Measurements from ENCODE around the gene CCL28.
"Not testable (repeated sequence)": the region's sequence is repeated elsewhere in the genome, so short reads cannot be mapped to it uniquely, and the experiment has no call there.

CCL28 gene

GRCh38 chr5:43409809-43410271 lies 2.4 kb downstream of the CCL28 start:
- DNase-seq, result no peak

GRCh38 chr5:43402524-43403066 lies 9.6 kb downstream of the CCL28 start:
- not testable (repeated sequence) for DNase-seq

GRCh38 chr5:43401827-43402226 lies 10.4 kb downstream of the CCL28 start:
- no peak for DNase-seq

DNA sequence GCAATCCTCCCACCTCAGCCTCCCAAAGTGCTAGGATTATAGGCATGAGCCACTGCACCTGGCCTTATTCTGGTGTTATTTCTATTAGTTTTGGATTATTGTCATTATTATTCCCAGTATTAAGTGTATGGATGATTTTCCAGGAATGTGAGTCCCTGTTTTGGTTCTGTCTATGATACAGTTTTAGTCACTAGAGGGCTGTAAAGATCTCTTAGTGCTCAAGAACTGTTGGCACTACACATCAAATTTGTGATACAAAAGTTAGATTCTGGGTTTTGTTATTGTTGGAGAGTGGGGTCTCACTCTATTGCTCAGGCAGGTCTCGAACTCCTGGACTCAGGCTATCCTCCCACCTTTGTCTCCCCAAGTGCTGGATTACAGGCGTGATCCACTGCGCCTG lies 12.1 kb downstream of the CCL28 start:
- DNase-seq, result no peak

DNA sequence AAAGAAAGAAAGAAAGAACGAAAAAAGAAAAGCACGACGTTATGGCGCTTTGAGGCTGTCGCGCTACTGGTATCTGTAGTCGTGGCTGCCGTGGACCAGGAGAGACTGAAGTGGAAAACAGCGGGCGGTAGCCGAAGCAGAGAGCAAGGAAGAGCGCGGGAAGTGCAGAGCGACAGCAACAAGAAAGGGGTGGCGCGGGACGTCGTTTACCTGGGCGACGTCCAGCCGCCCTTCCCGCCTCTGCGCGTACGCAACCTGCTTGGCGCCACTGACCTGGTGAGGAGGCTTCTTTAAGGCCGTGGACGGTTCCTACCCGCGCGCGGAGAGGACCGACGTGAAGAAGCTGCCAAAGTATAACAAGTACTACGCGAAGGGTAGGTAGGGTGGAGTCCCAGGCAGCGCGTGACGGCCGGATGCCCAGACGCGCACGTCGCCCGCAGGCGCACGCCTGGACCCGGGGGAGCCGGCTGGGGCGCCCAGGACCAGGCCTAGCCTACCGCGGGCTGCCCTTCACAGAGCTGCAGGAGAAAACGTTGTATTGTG lies 15.4 kb downstream of the CCL28 start:
- DNase-seq, result peak; percentile 48 to 64

DNA sequence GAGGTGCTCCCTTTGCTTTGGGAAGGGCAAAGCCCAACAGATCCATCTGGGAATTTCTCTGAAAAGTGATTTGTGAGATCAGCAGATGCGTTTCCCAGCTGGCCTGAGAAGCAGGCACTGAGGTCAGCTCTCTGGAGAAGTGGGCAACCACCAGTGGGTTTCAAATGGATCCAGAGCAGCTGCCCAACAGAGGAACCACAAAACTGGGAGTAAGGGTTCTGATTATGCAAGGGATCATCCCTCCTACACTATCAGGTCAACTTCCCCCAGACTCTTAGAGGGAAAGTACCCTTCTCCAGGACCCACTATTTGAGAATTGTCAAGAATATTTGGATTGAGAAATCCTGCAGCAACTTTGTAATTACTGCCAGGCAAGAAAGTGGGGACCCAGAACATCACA lies 21.7 kb downstream of the CCL28 start:
- DNase-seq, result no peak

GRCh38 chr5:43389679-43390329 lies 22.4 kb downstream of the CCL28 start:
- DNase-seq, result peak; percentile 51 to 69

DNA sequence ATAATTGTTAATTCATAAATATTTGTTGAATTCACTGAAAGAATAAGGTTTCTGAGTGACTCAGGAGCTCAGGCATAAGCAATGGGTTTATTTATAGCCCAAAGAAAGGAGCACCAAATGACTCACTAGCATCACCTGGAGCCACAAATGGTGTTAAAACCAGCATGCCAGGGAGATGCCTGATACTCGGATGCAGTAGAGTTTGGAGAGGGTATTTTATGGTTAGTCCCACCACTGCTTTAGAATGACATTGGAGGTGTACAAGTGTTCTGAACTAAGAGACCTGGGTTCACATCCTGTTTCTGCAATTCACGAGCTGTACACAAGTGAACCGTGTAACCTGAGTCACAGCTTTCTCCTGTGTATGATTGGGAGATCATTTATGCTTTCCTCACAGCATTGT lies 25.2 kb downstream of the CCL28 start:
- no peak for DNase-seq

GRCh38 chr5:43376496-43377140 lies 35.6 kb downstream of the CCL28 start:
- no peak for DNase-seq

- DNase-seq, result no peak
Measured at GRCh38 chr5:43371821-43372220, 40.4 kb downstream of the CCL28 start.

GRCh38 chr5:43370352-43370751 lies 41.8 kb downstream of the CCL28 start:
- DNase-seq, result no peak

- no peak for DNase-seq
Measured at GRCh38 chr5:43369651-43370050, 42.5 kb downstream of the CCL28 start.

- no peak for DNase-seq
Measured at GRCh38 chr5:43367909-43368669, 44.1 kb downstream of the CCL28 start.

GRCh38 chr5:43367453-43367852 lies 44.7 kb downstream of the CCL28 start:
- DNase-seq, result no peak

DNA sequence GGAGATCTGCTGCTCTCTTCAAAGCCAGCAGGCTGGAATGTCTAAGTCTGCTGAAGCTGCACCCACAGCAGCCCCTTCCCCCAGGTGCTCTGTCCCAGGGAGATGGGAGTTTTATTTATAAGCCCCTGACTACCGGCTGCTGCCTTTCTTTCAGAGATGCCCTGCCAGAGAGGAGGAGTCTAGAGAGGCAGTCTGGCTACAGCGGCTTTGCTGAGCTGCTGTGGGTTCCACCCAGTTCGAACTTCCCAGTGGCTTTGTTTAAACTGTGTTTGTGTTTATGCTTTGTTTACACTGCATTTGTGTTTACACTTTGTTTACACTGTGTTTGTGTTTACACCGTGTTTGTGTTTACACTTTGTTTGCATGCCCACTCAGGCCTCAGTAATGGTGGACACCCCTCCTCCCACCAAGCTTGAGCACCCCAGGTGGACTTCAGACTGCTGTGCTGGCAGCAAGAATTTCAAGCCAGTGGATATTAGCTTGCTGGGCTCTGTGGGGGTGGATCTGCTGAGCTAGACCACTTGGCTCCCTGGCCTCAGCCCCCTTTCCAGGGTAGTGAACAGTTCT lies 45.4 kb downstream of the CCL28 start:
- not testable (repeated sequence) for DNase-seq

- not testable (repeated sequence) for DNase-seq
Measured at GRCh38 chr5:43365155-43365554, 47.0 kb downstream of the CCL28 start.

DNA sequence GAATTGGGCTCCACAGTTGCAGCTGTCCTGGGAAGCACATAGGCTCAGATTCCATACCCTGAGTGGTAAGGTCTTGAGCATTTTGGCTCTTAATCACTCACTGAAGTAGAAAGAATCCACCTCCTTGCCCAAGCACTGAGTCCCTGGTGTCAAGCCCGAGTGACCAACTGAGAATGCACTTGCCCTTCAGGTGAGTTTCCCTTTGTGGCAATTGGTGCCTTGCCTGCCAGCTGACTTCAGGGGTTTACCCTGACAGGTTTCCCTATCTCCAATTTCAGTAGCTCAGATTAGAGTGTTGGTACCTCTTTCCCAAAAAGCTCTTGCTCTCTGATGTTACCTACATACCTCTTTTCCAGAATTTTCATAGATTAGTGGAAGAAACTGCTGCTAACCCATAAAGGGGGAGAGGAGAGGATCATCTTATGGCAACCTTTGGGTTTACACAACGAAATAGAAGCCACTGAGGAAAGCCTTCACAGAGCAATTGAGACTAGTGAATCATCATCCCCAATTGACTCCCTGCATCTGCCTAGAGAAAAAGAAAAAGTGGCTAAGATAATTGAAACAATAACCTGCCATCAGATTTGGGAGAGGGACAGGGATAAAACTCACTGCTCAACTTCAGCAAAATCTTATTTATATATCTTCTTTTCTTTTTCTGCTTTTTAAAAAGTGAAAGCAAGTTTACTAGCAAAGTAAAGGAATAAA lies 48.6 kb downstream of the CCL28 start:
- no peak for DNase-seq

GRCh38 chr5:43362725-43363435 lies 49.3 kb downstream of the CCL28 start:
- no peak for DNase-seq

GRCh38 chr5:43358726-43359125 lies 53.5 kb downstream of the CCL28 start:
- no peak for DNase-seq

- DNase-seq, result no peak
Measured at GRCh38 chr5:43358301-43358700, 53.9 kb downstream of the CCL28 start.

DNA sequence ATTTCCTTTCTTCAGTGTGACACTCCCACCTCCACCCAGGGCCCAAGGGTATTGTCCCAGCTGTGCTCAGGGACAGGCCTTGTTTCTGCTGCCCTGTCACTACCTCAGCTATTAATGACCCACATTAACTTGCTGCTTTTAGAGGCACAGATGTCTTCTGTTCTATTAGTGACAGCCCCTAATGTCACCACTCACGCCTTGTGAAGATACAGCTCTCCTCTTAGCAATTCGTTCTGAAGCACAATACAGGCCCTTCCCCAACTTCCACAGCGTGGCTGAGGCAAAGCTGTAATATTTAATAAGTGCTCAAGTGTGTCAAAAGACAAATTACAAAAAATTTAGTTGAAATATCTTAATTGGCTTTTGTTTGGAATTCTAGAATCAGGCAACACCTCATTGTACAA lies 54.3 kb downstream of the CCL28 start:
- no peak for DNase-seq

- DNase-seq, result no peak
Measured at GRCh38 chr5:43357067-43357466, 55.1 kb downstream of the CCL28 start.
